Type B pancreatic cell (in vitro differentiated cells): ENCODE measurements around the gene ITGA2B. TPM values are rescaled to one million over a fixed set of nuclear protein-coding genes. Genes with fewer than 3 reads are reported as not detected.
A peak's percentile ranks its signal among the peaks of the same experiment; 100 is the strongest.
"Not testable (repeated sequence)": the region's sequence is repeated elsewhere in the genome, so short reads cannot be mapped to it uniquely, and the experiment has no call there.

ENCODE experiments used
- DNase-seq: peaks from one replicate; pipeline ENCODE4 v3.0.0; 2021; ENCODE audit warnings: mixed read lengths; ENCODE audit not compliant: unreplicated experiment; ENCODE audit errors: extremely low spot score
- H3K27ac Mint-ChIP-seq: 2 replicates; pipeline ENCODE4 v1.8.0; 2021; ENCODE audit warnings: mild to moderate bottlenecking, mixed read lengths
- H3K27me3 Mint-ChIP-seq: 2 replicates; pipeline ENCODE4 v1.8.0; 2021; ENCODE audit warnings: mixed read lengths
- H3K36me3 Mint-ChIP-seq: 2 replicates; pipeline ENCODE4 v1.8.0; 2021; ENCODE audit warnings: mixed read lengths
- H3K4me1 Mint-ChIP-seq: one replicate; pipeline ENCODE4 v1.8.0; 2021; ENCODE audit warnings: mixed read lengths; ENCODE audit not compliant: unreplicated experiment
- H3K4me3 Mint-ChIP-seq: 2 replicates; pipeline ENCODE4 v1.8.0; 2021; ENCODE audit warnings: mild to moderate bottlenecking, mixed read lengths
- H3K9me3 Mint-ChIP-seq: 2 replicates; pipeline ENCODE4 v1.8.0; 2021; ENCODE audit warnings: mixed read lengths
- CTCF ChIP-seq: fragments of 200-600 bp; sonication (generic); conservative IDR thresholded peaks from 2 replicates; pipeline ENCODE4 v1.5.0; 2021; ENCODE audit warnings: antibody characterized with exemption, mild to moderate bottlenecking
- total RNA-seq: library from RNA; stranded (reverse); gene quantifications from 2 replicates; pipeline ENCODE4 v1.2.1, GENCODE V29; 2021; ENCODE audit warnings: low replicate concordance

The ITGA2B gene
- total RNA-seq, 1 donor from 2014 or later = 8.8 TPM

DNA sequence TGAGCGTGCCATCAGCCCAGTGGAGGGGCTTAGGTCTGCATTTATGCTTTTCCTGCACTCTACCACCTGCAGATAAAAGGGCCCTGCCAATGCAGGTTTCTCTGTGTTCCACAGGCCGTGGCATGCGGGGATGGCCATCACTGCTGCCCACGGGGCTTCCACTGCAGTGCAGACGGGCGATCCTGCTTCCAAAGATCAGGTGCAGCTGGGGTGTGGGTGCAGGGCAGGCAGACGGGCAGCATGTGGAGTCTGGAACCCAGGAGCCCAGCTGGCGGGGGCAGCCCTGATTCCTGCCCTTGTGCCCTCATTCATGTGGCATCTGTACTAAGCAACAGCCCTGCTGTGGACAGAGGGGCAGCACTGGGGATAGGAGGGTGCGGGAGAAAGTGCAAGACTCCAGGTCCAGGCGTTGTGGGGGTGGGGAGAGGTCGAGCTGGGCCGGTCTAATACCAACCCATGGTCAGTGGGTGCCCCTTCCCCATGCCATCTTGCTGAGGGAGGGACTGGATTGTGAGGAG, 39.8 kb downstream of the ITGA2B start:
- no peak for TF ChIP-seq CTCF

DNA sequence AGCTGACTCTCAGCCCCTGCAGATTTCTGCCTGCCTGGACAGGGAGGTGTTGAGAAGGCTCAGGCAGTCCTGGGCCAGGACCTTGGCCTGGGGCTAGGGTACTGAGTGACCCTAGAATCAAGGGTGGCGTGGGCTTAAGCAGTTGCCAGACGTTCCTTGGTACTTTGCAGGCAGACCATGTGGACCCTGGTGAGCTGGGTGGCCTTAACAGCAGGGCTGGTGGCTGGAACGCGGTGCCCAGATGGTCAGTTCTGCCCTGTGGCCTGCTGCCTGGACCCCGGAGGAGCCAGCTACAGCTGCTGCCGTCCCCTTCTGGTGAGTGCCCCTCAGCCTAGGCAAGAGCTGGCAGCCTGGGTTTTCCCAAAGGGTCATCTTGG, 40.5 kb downstream of the ITGA2B start:
- Mint-ChIP-seq H3K9me3 (no peaks in the 10 kb centered on the region), H3K4me3 (peak overlapping the region; percentile 57), H3K4me1 (peaks cover 16% of the 10 kb centered on the region), H3K36me3 (peaks cover 4% of the 10 kb centered on the region), H3K27me3 (peaks cover 4% of the 10 kb centered on the region), H3K27ac (no peak overlapping the region)
- TF ChIP-seq CTCF = no peak
- no peak for DNase-seq

More for the DNA sequence above, 39.8 kb downstream of the ITGA2B start:
- H3K4me1 Mint-ChIP-seq = peaks cover 16% of the 10 kb centered on the region
- peaks cover 4% of the 10 kb centered on the region for H3K27me3 Mint-ChIP-seq
- no peak overlapping the region for H3K4me3 Mint-ChIP-seq
- no peaks in the 10 kb centered on the region for H3K9me3 Mint-ChIP-seq
- no peak overlapping the region for H3K27ac Mint-ChIP-seq
- H3K36me3 Mint-ChIP-seq = peaks cover 4% of the 10 kb centered on the region
- DNase-seq = no peak

DNA sequence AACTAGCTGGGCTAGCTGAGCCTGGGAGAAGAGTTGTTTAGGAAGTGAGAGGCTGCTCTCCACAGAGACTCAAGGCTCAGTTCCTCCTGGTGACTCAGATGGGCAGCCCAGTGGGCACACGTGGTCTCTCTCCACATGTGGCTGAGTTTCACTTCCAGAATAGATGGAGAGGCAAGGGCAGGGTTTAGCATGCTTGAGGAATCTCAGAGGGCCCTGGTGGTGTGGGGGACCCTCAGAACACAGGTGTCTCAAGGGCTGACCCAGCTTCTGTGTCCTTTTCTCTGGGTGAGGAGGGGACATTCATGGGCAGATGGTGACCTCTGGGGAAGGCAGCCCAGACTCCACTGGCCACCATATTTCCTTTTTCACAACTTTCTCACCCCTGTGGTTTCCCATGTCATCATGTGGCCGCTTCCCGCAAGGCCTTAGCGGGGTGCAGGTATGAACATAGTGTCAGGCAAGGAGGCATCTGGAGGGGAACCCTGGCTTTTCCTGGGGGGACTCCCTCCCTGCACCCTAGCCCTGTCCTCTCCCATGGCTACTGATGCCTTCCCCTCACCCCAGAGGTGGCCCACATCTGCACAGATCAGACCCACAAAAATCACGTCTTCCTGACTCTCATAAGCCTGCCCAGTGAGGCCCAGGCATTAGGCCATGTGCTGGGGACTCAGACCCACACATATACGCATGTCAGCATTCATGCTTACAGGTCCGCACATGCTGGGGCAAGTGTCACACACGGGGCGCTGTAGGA, 41.0 kb downstream of the ITGA2B start:
- no peak for DNase-seq
- H3K4me3 Mint-ChIP-seq = peak overlapping the region; percentile 57
- H3K36me3 Mint-ChIP-seq = peaks cover 4% of the 10 kb centered on the region
- no peak for TF ChIP-seq CTCF
- H3K4me1 Mint-ChIP-seq = peaks cover 16% of the 10 kb centered on the region
- peaks cover 4% of the 10 kb centered on the region for H3K27me3 Mint-ChIP-seq
- no peaks in the 10 kb centered on the region for H3K9me3 Mint-ChIP-seq
- H3K27ac Mint-ChIP-seq = no peak overlapping the region

DNA sequence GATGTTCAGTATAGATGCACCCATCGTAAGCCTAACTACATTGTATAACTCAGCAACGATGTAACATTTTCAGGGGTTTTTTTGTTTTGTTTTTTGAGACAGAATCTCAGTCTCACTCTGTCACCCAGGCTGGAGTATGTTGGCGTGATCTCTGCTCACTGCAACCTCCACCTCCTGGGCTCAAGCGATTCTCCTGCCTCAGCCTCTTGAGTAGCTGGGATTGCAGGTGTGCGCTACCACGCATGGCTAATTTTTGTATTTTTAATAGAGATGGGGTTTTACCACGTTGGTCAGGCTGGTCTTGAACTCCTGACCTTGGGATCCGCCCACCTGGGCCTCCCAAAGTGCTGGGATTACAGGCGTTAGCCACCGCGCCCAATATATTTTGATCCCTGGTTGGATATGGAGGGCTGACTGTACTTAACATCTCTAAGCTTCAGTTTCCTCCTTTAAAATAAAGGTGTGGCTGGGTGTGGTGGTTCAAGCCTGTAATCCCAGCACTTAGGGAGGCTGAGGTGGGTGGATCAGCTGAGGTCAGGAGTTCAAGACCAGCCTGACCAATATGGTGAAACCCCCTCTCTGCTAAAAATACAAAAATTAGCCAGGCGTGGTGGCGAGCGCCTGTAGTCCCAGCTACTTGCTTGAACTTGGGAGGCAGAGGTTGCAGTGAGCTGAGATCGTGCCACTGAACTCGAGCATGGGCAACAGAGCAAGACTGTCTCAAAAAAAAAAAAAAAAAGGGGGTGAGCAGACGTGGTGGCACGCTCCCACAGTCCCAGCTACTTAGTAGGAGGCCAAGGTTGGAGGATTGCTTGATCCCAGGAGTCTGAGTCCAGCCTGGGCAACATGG, 42.0 kb downstream of the ITGA2B start:
- not testable (repeated sequence) for DNase-seq, H3K9me3 Mint-ChIP-seq, H3K36me3 Mint-ChIP-seq, H3K27me3 Mint-ChIP-seq, H3K27ac Mint-ChIP-seq
- Mint-ChIP-seq H3K4me1 (peaks cover 12% of the 10 kb centered on the region), H3K4me3 (peak overlapping the region; percentile 39)

DNA sequence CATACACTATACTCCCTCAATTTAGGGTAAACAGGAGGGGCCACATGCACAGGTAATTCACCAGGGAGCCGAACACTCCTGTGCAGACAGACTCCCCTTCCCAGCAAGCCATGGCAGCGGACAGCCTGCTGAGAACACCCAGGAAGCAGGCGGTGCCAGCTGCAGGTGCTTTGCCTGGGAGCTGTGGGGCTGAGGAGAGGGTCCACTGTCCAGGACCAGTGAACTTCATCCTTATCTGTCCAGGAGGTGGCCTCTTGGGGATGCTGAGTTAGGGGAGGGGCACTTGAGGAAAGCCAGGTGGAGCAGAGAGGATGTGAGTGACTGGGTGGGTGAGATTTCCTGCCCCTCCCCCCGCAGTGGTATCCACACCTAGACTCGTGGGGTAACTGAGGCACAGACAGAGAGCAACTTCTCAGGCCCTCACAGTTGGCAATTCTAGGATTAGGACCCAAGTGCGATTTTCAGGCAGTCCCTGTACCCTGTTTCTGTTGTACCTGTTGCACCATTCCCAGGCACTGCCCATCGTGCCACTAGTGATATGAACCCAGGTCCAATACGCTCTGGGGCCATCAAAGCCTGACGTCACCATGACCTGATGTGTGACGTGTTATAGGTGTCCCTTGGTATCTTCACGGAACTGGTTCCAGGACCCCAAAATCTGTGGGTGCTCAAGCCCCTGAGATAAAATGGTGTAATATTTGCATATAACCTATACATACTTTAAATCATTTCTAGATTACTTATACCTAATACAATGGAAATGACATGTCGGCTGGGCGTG, 43.2 kb downstream of the ITGA2B start:
- H3K36me3 Mint-ChIP-seq = no peaks in the 10 kb centered on the region
- TF ChIP-seq CTCF = no peak
- no peaks in the 10 kb centered on the region for H3K9me3 Mint-ChIP-seq
- peaks cover 4% of the 10 kb centered on the region for H3K27me3 Mint-ChIP-seq
- DNase-seq = no peak
- H3K27ac Mint-ChIP-seq = peak overlapping the region; percentile 95
- H3K4me1 Mint-ChIP-seq = peaks cover 12% of the 10 kb centered on the region
- H3K4me3 Mint-ChIP-seq = peak overlapping the region; percentile 98
